IPS DF 6.9 (cell line): ENCODE data around the gene FYTTD1.

Experiments
- DNase-seq: peaks from one replicate; pipeline ENCODE4 v3.0.0-alpha.2; 2013; ENCODE audit warnings: low read depth, low spot score
- H3K27ac ChIP-seq: one replicate; pipeline ENCODE4 v1.5.1; 2013; ENCODE audit warnings: low read length, control low read depth
- H3K27me3 ChIP-seq: 2 replicates; pipeline ENCODE4 v1.6.1; 2013; ENCODE audit warnings: mild to moderate bottlenecking, low read length; ENCODE audit not compliant: control insufficient read depth, insufficient read depth
- H3K36me3 ChIP-seq: 2 replicates; pipeline ENCODE4 v1.6.1; 2013; ENCODE audit warnings: low read length; ENCODE audit not compliant: control insufficient read depth, insufficient read depth
- H3K4me1 ChIP-seq: 2 replicates; pipeline ENCODE4 v1.6.1; 2013; ENCODE audit warnings: low read length; ENCODE audit not compliant: control insufficient read depth, insufficient read depth
- H3K4me3 ChIP-seq: 2 replicates; pipeline ENCODE4 v1.5.1; 2013; ENCODE audit warnings: mild to moderate bottlenecking, low read length
- H3K9me3 ChIP-seq: 2 replicates; pipeline ENCODE4 v1.6.1; 2013; ENCODE audit warnings: low read length, inconsistent platforms; ENCODE audit not compliant: control insufficient read depth, insufficient read depth
- WGBS: extraction: QIAGEN DNeasy Blood & Tissue Kit; methylation state at CpG from one replicate; pipeline ENCODE4 v1.1.7; 2013; ENCODE audit warnings: mixed read lengths, missing lambda C conversion rate; ENCODE audit not compliant: insufficient read length, insufficient coverage; 5-methylcytosine and 5-hydroxymethylcytosine counted together

Gene FYTTD1

GRCh38 chr3:197829397-197830045 is 79.8 kb downstream of the FYTTD1 start:
- peaks cover 12% of the 10 kb centered on the region; the same call in 1 of the 2 replicates for H3K36me3 ChIP-seq

GRCh38 chr3:197830308-197830966 is 80.8 kb downstream of the FYTTD1 start:
- Histone ChIP-seq H3K4me1 (no peaks in the 10 kb centered on the region), H3K4me3 (no peak overlapping the region), H3K27ac (no peak overlapping the region), H3K27me3 (no peaks in the 10 kb centered on the region), H3K9me3 (no peaks in the 10 kb centered on the region), H3K36me3 (peaks cover 12% of the 10 kb centered on the region; the same call in 1 of the 2 replicates)
- no CpG with 5 or more reads among the region's 6 CpGs for WGBS
- DNase-seq = no peak

More at GRCh38 chr3:197829397-197830045, 79.8 kb downstream of the FYTTD1 start:
- Histone ChIP-seq H3K4me3 (no peak overlapping the region), H3K9me3 (no peaks in the 10 kb centered on the region), H3K4me1 (no peaks in the 10 kb centered on the region), H3K27ac (no peak overlapping the region), H3K27me3 (no peaks in the 10 kb centered on the region)
- no CpG with 5 or more reads among the region's 3 CpGs for WGBS
- DNase-seq = no peak

- H3K4me1 ChIP-seq = no peaks in the 10 kb centered on the region
- H3K27ac ChIP-seq = no peak overlapping the region
- H3K27me3 ChIP-seq = no peaks in the 10 kb centered on the region
- no peaks in the 10 kb centered on the region for H3K9me3 ChIP-seq
- H3K4me3 ChIP-seq = no peak overlapping the region
- DNase-seq = no peak
- H3K36me3 ChIP-seq = peaks cover 12% of the 10 kb centered on the region; the same call in 1 of the 2 replicates
- WGBS = no CpG with 5 or more reads among the region's 8 CpGs
Measured at GRCh38 chr3:197830967-197831313, 81.3 kb downstream of the FYTTD1 start.

DNA sequence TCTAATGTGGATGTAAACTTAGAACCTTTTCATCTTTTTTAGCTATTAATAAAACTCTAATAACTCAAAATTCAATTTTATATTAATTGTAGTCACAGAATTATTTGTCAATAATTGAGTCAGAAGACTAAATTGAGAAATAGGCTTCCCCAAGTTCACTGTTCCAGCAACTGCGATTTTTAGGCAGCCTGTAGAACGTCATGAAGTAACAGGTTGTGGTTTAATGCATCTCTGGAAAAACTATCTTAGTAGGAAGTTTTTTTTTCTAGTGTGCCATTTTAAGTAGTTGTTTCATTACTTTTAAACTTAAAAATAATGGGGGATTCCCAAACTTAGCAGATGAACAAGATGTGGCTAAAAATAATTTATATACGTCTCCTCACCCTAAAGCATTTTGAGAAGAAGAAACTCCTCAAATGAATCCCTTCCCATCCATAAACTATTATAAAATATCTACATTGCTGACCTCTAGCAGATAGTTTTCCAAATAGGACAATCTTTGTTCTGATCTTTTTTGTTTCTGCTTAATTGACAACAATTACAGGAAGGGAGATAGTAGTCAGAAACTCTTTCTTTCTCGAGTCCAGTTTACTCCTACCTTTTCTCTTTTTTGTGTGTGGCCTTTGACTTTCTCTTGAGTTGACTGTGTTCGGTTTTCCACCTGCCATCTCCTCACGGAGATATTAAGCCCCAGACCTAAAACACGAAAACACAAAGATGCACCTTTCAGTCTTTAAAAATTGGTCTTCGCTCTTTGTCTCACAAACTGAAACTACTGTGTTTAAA is 84.4 kb downstream of the FYTTD1 start:
- peaks cover 7% of the 10 kb centered on the region; the same call in 1 of the 2 replicates for H3K36me3 ChIP-seq
- DNase-seq = no peak
- H3K9me3 ChIP-seq = no peaks in the 10 kb centered on the region
- H3K27ac ChIP-seq = no peak overlapping the region
- no peak overlapping the region for H3K4me3 ChIP-seq
- no peaks in the 10 kb centered on the region for H3K4me1 ChIP-seq
- no peaks in the 10 kb centered on the region for H3K27me3 ChIP-seq
- WGBS = no CpG with 5 or more reads among the region's 8 CpGs

DNA sequence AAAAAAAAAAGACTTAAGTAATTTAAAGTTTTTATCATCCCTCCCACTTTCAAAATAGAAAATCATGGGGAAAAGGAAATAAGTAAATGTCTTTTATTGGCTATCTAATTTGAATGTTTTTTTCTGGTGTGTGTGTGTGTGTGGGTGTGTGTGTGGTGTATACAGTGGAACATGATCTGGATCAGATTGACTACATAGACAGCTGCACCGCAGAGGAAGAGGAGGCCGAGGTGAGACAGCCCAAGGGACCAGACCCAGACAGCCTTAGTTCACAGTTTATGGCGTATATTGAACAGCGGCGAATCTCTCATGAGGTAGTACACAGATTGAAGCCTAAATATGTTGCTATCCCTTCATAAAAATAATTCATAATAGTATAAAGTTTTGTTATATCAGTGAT is 85.8 kb downstream of the FYTTD1 start:
- H3K9me3 ChIP-seq = no peaks in the 10 kb centered on the region
- no CpG with 5 or more reads among the region's 5 CpGs for WGBS
- DNase-seq = no peak
- no peaks in the 10 kb centered on the region for H3K27me3 ChIP-seq
- H3K4me3 ChIP-seq = no peak overlapping the region
- no peaks in the 10 kb centered on the region for H3K4me1 ChIP-seq
- H3K36me3 ChIP-seq = peaks cover 3% of the 10 kb centered on the region; the same call in 1 of the 2 replicates
- no peak overlapping the region for H3K27ac ChIP-seq

DNA sequence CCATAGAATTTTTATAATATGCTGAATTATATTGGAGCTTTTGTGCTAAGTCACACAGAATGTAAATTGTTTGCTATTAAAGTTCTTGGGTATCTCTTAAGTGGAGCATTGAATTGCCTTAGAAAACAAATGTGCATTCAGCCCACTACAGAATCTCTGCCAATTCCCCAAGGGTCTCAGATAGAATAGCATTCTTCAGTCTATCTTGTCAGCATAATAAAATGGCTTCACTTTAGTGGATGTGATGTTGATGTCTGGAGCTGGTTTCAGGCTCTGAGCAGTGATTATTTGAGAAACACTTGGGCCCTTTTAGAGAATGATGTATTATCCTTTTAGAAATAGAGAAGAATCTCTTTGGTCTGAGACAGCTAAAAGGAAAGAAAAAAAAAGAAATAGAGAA is 86.6 kb downstream of the FYTTD1 start:
- Histone ChIP-seq H3K36me3 (peaks cover 3% of the 10 kb centered on the region; the same call in 1 of the 2 replicates), H3K9me3 (no peaks in the 10 kb centered on the region), H3K27ac (no peak overlapping the region), H3K27me3 (no peaks in the 10 kb centered on the region; the same call in 1 of the 2 replicates), H3K4me3 (no peak overlapping the region), H3K4me1 (no peaks in the 10 kb centered on the region)
- DNase-seq = no peak
